Activated CD8-positive, alpha-beta memory T cell treated with anti-CD3 and anti-CD28 coated beads, Interleukin-2, amount 10 ng/mL, durations not matched to agents 7 days and 5 days (primary cell): ENCODE measurements around the gene NPLOC4. TPM values are rescaled to one million over a fixed set of nuclear protein-coding genes. Genes with fewer than 3 reads are reported as not detected.

Experiments used
- total RNA-seq, 2 experiments: library from RNA; stranded (reverse); gene quantifications; one replicate each; pipeline ENCODE4 v1.2.3, GENCODE V29; 2021

NPLOC4 gene
- total RNA-seq, 2 experiments from 2014 or later, result 124 to 130 TPM

Other genes with a start within 250 kb of the NPLOC4 start
- gene BAHCC1, start 241.7 kb downstream of the NPLOC4 start, total RNA-seq, result under 1 TPM; 0.23 to 0.64 TPM
- gene ACTG1, start 124.3 kb downstream of the NPLOC4 start, total RNA-seq, result 1,000 to 10,000 TPM; 3,566 to 4,759 TPM
- under 1 TPM; 0.41 to 0.56 TPM for gene FSCN2, start 108.7 kb downstream of the NPLOC4 start, total RNA-seq
- gene FAAP100, start 84.8 kb downstream of the NPLOC4 start, total RNA-seq, result 10 to 100 TPM; 39.8 to 44.5 TPM
- under 1 TPM; 0.23 to 0.26 TPM for gene TSPAN10, start 84 bp upstream of the NPLOC4 start, total RNA-seq
- 10 to 100 TPM; 12.0 to 12.5 TPM for gene PDE6G, start 19.4 kb upstream of the NPLOC4 start, total RNA-seq
- gene OXLD1, start 29.5 kb upstream of the NPLOC4 start, total RNA-seq, result 10 to 100 TPM; 57.9 to 68.5 TPM
- gene CCDC137, start 29.6 kb upstream of the NPLOC4 start, total RNA-seq, result 10 to 100 TPM; 37.4 to 42.3 TPM
- gene ARL16, start 46.7 kb upstream of the NPLOC4 start, total RNA-seq, result 10 to 100 TPM; 14.9 to 15.4 TPM
- gene HGS, start 46.9 kb upstream of the NPLOC4 start, total RNA-seq, result 100 to 1,000 TPM; 145 to 159 TPM
- 100 to 1,000 TPM; 102 to 126 TPM for gene MRPL12, start 66.3 kb upstream of the NPLOC4 start, total RNA-seq
- gene SLC25A10, start 75.2 kb upstream of the NPLOC4 start, total RNA-seq, result 10 to 100 TPM; 32.8 to 40.1 TPM
- not detected for gene GCGR, start 167.0 kb upstream of the NPLOC4 start, total RNA-seq
- 10 to 100 TPM; 49.9 to 50.1 TPM for gene MCRIP1, start 196.2 kb upstream of the NPLOC4 start, total RNA-seq
- not detected for gene PPP1R27, start 197.9 kb upstream of the NPLOC4 start, total RNA-seq
- 100 to 1,000 TPM; 333 to 416 TPM for gene P4HB, start 223.4 kb upstream of the NPLOC4 start, total RNA-seq
- gene ARHGDIA, start 234.2 kb upstream of the NPLOC4 start, total RNA-seq, result 100 to 1,000 TPM; 693 to 725 TPM